HG03342 (cell line): Measurements from ENCODE around the gene INPP4A.

Experiments used
- ATAC-seq: cut with Tn5 transposase; IDR thresholded peaks from one replicate; pipeline ENCODE4 v1.9.1; 2021; ENCODE audit warnings: mild to moderate bottlenecking, moderate library complexity; ENCODE audit not compliant: unreplicated experiment

Gene INPP4A

DNA sequence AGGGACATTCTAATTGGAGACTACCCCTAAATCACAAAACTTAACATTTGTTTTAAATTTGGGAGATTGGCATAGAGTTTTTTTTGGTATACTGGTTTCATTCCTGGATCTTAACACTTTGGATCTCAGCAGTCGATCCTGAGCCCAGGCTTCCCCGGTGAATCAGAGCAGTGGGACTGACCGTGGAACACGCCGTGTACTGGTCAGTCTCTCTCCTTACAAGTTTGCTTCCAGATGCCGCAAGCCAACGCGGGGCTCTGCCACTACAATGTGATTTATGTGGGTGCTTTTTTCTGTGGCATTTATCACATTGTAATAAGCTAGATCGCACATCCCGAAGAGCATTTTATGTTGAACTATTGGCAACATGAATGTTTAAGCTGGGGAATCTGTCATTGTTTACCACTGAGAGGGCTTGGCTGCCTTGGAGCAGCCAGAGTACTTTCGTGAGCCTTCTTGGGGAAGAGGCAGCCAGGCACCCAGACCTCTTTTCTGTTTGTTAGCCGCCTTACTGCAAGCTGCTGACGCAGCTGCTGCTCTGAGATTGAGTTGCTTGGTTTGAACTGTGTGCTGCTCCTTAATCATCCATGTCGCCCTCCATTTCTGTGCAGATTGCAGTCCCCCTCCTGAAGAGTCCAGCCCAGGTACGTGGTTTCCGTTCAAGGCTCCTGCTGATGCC lies 114.3 kb downstream of the INPP4A start:
- no peak for ATAC-seq

DNA sequence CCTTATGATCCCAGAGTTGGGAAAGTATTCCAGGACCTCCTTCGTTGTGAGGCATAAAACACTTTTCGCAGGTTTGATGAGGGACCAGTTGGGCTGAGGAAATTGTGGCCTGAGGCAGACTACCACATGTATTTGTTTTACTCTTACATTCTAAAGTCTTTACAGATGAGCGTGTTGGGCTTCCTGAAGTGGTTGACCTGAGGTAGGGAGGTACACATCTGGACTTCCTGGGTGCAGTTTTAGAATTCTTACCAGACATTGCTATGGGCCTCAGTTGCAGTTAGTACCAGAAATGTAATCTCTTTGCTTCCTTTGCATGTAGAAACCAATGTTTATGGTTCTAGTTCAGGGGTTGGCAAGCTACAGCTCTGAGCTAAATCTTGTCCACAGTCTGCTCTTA lies 114.9 kb downstream of the INPP4A start:
- ATAC-seq, result no peak

DNA sequence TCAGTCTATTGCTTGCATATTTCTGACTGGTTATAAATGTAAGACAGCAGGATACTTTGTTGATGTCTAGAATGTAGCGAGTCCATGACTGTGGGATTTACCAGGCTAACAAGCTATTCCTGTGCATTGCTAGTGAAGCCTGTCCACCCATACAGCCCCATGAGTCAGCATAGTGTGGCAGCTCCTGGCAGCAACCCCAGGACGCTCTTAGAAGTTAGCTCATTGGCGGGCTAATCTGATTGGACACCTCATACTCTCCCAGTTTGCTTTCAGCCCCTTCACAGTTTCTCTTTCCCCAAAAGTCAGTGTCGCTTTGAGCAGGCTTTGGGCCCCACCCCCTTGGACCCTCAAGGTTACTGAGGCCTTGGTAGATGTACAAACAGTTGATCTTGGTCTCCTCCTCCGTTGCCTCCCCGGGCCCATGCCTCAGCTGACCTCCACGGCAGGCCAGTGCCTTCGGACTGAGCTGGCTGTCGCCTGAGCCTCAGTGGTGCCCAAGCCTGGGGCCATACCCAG lies 115.7 kb downstream of the INPP4A start:
- no peak for ATAC-seq

DNA sequence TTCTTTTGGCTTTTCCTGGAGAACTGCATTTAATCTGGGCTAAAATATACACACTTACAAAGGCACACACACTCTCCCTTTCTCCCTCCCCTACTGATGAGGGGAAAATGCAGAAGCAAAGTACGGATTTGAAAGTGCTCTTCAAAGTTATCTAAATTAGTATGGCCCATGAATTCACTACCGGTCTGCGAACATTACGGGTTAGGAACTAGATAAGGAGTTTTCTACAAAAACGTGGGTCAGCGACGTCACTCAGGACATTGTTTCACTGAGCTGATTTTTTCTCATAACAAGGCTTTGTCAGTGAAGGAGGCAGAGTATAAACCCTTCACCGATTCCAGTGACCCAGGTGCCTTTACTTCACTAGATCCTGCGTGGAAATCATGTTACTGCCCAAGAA lies 116.4 kb downstream of the INPP4A start:
- no peak for ATAC-seq

DNA sequence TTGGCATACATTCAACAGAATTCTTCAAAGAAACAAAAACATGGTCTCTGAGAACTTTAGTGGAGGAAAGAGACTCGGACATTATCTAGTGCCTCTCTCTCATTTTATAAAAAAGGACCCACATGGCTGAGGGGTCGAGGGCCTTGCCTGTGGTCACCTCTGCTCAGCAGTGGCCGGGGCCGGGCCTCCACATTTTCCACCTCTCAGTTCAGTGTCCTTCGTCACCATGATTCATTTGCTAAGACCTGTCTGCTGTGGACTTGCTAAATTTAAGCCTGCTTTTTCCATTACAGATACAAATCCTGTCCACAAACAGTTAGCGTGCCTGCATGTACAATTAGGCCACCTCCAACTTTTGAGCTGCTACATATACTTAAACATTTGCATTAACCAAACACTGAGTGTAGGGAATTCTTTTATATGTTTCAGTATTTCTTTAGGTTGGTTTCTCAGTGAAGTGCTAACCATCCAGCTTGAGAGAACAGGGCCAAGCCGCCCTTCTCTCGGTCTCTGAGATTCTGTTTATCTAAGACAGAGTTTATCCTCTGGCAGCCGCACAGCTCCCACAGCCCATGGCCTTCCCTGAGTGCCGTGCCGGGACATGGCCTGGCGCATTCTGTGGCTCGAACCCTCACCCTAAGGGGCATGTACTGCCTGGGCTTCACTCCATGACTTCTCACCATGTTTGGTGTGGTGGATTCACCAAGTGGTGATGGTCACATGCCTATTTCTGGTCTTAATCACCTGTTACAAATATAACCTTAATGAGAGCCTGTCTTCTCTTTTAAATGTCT lies 117.4 kb downstream of the INPP4A start:
- ATAC-seq, result no peak

DNA sequence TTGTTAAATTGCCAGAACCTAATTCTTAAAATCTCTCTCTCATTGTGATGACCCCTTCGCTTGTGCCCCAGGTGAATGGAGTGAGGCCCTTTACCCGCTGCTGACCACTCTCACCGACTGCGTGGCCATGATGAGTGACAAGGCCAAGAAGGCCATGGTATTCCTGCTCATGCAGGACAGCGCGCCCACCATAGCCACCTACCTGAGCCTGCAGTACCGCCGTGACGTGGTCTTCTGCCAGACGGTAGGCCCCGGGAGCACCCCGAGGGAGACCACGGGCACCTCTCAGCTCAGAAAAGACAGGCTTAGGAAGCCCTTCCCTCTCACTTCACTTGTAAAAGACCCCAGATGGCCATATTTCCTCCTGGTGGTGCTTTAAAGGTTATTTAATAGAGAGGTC lies 118.7 kb downstream of the INPP4A start:
- ATAC-seq, result no peak

DNA sequence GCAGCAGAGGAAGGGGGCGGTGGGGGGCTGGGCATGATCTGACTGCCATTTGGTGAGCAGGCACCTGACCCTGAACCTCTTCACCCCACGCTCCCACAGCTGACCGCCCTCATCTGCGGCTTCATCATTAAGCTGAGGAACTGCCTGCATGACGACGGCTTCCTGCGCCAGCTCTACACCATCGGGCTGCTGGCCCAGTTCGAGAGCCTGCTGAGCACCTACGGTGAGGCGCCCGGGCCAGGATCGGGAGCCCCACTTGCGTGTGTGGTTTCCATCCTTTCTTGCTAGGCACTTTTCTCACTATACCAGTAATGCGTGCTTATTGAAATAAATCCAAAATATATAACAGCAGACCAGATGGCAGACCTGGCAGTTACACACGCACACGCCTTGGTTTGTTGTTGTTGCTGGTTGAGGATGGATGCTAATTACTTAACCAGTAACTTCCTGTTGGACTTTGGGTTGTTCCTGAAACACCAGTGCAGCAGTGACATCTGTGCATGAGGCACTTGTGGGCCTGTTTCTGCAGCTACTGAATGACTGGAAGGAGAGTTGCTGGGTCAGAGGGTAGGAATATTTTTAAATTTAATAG lies 120.0 kb downstream of the INPP4A start:
- ATAC-seq, result no peak

DNA sequence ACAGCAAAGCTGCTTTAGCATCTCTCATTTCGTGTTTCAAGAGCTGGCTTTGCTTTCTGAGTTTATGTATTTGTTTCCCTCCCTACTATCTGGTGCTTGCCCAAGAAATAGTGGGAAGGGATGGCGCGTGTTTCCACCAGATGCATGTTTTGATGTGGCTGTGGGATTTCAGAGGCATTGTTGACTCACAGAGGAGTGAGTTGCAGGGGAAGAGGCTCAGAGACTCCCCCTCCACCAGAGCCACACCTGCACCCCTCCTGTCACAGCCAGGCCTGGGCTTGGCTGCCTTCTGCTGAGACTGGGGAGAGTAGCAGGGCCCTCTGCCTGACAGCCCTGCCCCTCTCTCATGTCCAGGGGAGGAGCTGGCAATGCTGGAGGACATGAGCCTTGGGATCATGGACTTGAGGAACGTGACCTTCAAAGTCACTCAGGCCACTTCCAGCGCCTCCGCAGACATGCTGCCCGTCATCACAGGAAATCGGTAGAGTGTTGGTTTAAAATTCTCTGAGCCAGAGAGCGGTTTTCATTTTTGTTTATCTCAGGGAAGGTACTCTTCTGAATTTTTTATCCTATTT lies 120.7 kb downstream of the INPP4A start:
- ATAC-seq, result no peak

DNA sequence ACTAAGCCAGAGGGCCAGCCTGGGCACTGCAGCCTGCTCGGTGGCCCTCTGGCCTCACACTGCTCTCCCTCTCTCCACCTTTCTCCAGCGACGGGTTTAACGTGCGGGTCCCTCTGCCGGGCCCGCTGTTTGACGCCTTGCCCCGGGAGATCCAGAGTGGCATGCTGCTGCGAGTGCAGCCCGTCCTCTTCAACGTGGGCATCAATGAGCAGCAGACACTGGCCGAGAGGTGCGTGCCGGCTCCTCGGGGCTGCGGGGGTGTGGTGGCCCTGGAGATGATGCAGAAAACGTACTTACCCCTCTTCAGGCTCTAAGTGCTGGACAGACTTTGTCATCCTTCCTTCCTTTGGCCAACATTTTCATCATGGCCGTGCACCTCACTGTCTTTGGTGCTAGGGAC lies 121.3 kb downstream of the INPP4A start:
- ATAC-seq, result no peak

DNA sequence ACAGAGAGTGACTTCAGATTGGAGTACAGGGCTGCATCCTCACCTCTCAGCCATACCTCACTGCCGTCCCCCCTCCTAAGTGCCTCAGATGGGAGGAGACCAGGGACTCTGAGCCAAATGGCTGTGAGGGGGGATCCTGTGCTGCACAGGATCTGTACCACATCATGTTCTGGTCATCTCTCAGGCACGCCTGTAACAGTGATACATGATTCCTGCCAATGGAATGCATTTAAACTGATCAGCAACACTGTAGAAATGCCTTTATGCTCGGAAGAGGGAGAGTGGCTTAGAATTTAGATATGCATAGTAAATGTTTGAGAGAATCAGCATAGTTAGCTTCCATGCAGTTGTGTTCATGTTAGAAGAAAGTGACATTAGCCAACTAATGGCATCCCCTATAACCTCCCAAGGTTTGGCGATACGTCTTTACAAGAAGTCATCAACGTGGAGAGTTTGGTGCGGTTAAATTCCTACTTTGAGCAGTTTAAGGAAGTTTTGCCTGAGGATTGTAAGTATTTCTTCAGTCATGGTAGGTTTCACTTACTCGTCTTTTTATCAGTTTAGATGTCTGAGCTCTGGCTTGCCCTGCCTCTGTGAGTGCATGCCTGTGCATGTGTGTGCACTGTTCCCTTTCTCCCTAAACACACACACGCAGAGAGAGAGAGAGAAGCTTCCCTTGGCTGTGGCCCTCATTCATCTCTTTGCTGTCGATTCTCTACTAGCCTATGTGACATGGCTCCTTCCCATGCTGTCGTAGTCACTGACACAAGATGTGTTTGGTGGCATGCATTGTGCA lies 123.7 kb downstream of the INPP4A start:
- ATAC-seq, result no peak

DNA sequence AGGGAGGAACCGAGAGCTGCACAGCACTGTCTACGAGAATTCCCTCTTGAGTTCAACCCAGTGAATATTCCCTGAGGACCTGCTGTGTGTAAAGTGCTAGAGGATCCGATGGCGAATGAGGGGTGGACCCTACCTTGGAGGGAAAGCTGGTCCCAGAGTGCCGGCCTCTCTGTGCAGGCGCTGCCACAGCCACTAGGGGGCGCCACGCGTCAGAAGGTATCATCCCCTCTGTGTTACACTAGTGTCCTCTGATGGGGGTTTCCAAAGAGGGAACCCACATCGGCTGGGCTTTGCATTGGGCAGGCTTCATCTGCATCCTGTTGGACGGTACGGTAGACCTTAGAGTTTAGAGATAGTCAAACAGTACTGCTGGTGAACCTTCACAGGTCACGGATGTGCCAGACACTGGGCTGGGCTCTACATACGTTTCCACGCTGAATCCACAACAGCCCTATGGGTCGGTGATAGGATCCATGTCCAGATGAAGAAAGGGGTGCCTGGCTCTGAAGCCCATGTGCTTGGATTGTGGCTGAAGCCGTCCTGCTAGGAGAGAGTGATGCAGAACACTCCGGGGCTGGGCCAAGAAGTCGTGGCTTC lies 124.6 kb downstream of the INPP4A start:
- peak; percentile 59 for ATAC-seq

DNA sequence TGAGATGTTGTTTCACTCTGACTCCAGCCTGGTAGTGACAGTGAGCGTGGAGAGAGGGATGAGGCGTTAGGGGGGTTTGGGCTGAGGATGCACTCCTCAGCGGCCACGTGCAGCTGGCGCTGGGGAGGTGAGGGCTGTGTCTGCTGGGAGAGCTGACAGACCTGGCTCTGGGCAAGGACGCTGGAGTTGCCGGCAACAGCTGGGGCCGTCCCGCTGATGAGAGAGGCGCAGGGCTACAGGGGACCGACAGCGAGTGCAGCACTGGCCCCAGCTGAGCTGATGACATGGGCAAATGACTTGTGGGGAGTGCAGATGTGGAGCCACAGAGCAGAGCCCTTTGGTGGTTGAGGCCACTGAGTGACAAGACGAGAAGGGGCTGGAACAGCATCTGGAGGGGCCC lies 125.3 kb downstream of the INPP4A start:
- no peak for ATAC-seq

DNA sequence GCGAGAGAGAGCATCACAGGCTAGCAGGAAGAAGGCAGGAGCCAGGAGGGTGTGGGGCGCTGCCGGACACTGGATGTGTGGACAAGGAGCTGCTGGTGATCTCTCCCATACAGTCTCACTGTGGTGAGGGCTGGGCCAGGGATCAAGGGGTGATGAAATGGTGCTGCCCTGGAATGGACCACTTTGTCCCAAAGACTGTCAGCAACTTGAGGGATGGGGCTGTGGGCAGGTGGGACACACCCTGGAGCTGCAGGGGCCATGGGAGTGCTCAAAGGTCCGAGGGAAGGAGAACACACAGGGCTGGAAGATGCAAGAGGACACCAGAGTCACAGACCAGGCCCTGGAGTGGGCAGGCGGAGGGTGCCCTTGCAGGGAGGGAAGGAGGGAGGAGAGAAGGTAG lies 125.7 kb downstream of the INPP4A start:
- ATAC-seq, result no peak

DNA sequence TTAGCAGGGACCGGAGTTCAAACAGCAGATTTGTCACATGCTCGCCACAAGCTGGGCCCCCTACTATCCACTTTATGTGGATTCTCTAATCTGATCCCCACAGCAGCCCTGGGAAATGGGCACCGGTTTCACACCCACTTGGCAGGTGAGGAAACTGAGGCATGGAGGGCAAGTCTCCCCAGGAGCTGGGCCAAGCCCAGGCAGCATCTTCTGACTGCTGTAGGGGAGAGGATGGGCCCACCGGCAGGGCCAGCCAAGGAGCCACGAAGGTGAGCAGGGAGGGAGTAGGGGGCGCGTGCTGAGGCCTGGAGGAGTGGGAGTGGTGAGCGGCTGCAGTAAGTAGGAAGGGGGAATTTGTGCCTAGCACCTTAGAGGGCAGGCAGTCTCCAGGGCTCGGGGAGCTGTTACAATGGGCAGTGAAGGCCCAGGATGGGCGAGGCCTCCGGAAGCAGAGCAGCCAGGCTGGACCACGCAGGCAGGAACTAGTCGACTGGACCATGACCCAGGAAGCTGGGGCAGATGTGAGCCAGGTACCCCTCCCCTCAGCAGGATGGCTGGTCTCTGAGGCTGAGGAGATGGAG lies 126.6 kb downstream of the INPP4A start:
- no peak for ATAC-seq

DNA sequence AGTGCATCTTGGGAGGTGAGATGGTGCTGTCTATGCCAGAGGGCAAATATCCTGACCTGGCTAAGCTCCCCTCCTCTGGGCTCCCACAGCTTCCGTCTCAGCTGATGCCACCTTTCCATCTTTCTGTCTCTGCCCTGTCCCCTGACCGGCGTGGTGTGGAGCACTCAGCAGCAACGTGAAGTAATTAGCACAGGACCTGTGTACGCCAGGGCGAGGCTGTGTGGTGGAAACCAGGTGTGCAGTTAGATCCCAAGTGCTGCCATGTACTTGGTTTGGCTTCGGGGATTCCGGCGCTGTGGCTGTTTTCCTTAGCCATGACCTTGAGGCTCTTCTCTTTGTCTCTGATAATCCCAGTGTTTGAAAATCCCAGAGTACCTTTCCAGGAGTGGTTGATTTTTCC lies 127.1 kb downstream of the INPP4A start:
- ATAC-seq, result no peak

DNA sequence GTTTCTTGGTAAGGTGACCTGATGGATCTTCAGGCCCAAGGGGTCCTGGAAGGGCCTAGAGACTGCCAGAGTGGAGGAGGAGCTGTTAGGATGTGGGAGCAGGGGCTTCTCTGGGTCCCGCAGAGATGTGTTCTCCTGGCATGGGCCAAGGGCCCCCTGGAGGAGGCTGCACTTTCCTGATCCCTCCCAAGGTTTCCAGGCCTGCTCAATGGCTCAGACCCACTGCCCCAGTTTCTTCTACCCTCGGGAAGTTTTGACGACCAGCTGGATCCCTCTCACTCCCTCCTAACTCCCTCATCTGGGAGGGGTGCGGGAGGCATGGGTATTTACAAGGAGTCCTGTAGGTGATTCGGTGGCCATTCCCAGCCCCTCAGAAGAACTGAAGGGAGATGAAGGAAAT lies 127.6 kb downstream of the INPP4A start:
- ATAC-seq, result no peak

DNA sequence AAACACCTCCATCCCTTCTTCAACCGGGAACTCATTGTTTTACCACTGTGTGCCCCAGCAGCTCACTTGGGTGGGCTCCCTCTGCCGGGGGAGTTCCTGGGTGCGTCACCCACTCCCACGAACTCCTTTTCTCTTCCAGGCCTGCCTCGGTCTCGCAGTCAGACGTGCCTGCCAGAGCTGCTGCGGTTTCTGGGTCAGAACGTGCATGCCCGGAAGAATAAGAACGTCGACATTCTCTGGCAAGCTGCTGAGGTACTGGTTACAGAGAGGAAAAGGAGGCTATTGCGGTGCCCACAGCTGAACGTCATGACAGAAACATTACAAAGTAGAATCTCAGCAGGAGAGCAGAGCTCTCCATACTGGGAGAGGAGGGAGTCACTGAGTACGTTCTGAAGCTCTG lies 128.0 kb downstream of the INPP4A start:
- no peak for ATAC-seq

DNA sequence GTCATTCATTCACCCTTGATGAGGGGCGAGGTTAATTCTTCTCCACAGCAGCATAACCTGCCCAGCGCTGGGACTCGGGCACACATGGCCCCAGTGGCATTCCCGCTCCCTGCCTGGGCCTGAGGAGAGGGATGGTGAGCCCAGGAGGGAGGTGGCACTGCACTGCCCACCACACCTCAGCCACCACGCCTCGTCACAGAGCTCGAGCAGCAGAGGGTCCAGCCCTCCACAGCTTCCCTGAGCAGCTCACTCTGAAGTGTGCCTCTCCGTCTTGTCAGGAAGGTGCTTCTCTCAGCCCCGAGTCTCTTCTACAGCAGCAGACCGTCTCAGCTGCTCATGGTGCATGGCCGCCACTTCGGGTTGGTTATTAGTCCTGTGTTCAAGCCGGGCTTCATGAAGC lies 128.8 kb downstream of the INPP4A start:
- ATAC-seq, result no peak

DNA sequence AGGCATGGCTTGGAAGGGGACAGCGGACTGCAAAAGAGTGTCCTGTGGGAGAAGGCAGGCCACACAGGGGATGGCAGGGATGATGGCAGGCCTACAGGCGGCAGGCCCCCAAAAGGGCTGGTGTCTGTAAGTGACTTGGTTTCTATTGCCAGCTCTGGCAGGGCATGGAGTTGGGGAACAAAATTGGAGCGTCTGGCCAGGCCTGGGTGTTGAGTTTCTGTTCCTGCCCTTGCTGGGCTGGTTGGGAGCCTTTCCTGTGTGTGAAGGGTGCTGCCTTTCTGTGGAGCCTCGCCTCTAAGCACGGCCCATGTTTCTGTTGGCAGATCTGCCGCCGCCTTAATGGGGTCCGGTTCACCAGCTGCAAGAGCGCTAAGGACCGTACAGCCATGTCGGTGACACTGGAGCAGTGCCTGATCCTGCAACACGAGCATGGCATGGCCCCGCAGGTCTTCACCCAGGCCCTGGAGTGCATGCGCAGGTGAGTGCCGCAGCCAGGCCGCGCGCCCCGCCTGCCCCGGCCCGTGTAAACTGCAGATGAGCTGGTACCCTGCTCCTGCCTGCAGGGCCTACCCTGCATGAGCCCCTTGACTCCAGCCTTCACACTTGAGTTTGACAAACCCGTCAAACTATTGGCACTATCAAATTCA lies 132.1 kb downstream of the INPP4A start:
- ATAC-seq, result no peak

DNA sequence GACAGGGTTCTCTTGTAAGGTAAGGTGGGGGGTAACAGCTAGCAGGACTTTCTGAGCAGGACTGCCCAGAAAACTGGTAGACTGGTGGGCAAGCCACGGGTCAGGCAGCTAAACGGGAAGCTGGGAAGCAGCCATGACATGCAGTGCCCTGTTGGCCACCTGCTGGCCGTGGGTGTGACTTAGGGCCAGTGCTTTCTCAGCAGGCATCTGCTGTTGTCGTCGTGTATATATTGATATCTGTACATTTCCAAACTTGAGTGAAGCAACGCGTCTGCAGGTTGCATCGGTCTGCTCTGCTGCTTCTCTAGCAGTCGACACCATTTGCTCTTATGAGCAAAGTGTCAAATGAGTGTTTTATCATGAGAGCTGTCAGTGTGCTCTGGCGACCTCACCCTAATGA lies 132.7 kb downstream of the INPP4A start:
- no peak for ATAC-seq
